Fibroblast of lung (primary cell): Measurements from ENCODE around the gene LRRC53.

ENCODE experiments used
- EZH2 ChIP-seq: IDR thresholded peaks from 2 replicates; pipeline ENCODE4 v1.5.1; 2012; ENCODE audit warnings: low read length, control low read depth, mild to moderate bottlenecking; ENCODE audit errors: missing control alignments
- TF ChIP-seq, protein P1 (sequence below), 2 donors: IDR thresholded peaks in 1 of 2; conservative IDR thresholded peaks in 1 of 2; 1 replicate in 1 of 2; 2 replicates in 1 of 2; pipeline ENCODE4 v1.5.1; 2011 to 2012; ENCODE audit warnings: low read length in 2 of 2, control low read depth in 1 of 2, inconsistent platforms in 1 of 2, low read depth in 1 of 2, mild to moderate bottlenecking in 1 of 2

- TF ChIP-seq, protein P1, sequence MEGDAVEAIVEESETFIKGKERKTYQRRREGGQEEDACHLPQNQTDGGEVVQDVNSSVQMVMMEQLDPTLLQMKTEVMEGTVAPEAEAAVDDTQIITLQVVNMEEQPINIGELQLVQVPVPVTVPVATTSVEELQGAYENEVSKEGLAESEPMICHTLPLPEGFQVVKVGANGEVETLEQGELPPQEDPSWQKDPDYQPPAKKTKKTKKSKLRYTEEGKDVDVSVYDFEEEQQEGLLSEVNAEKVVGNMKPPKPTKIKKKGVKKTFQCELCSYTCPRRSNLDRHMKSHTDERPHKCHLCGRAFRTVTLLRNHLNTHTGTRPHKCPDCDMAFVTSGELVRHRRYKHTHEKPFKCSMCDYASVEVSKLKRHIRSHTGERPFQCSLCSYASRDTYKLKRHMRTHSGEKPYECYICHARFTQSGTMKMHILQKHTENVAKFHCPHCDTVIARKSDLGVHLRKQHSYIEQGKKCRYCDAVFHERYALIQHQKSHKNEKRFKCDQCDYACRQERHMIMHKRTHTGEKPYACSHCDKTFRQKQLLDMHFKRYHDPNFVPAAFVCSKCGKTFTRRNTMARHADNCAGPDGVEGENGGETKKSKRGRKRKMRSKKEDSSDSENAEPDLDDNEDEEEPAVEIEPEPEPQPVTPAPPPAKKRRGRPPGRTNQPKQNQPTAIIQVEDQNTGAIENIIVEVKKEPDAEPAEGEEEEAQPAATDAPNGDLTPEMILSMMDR (conservative IDR thresholded peaks at IDR 0.05 in 1 of 2, IDR thresholded peaks at IDR 0.05 in 1 of 2; ENCODE audit: low read depth in 1 of 2, low read length in 2 of 2) = no peak
- TF ChIP-seq EZH2 = no peak
These were observed 86.0 kb downstream of the LRRC53 start for GRCh38 chr1:74426208-74426937.
